Natural killer cell (primary cell): ENCODE data around the gene SCYL1. TPM values are rescaled to one million over a fixed set of nuclear protein-coding genes. Genes with fewer than 3 reads are reported as not detected.

ENCODE experiments used
- ATAC-seq, 3 donors: fragments of 150-1000 bp in 2 of 3; fragments of 200-7000 bp in 1 of 3; cut with Tn5 transposase; 1 replicate in 1 of 3; 2 replicates in 2 of 3; pipeline ENCODE4 v1.10.0; 2021; ENCODE audit warnings: mild to moderate bottlenecking in 2 of 3, moderate library complexity in 2 of 3
- DNase-seq, 2 donors: peaks; one replicate each; pipeline versions ENCODE4 v3.0.0 to v3.0.0-alpha.2; 2013 to 2021; ENCODE audit warnings: mixed read lengths in 1 of 2
- H3K27ac ChIP-seq: one replicate; pipeline ENCODE4 v1.5.1; 2013; ENCODE audit warnings: mild to moderate bottlenecking, low read length
- H3K27me3 ChIP-seq: one replicate; pipeline ENCODE4 v1.6.1; 2013; ENCODE audit warnings: low read length; ENCODE audit not compliant: control insufficient read depth, insufficient read depth
- H3K36me3 ChIP-seq: one replicate; pipeline ENCODE4 v1.6.1; 2013; ENCODE audit warnings: low read length; ENCODE audit not compliant: control insufficient read depth, insufficient read depth
- H3K4me1 ChIP-seq: one replicate; pipeline ENCODE4 v1.6.1; 2013; ENCODE audit warnings: low read length; ENCODE audit not compliant: control insufficient read depth, insufficient read depth
- H3K4me3 ChIP-seq: one replicate; pipeline ENCODE4 v1.5.1; 2013; ENCODE audit warnings: low read length
- H3K9me3 ChIP-seq: one replicate; pipeline ENCODE4 v1.6.1; 2013; ENCODE audit warnings: low read length; ENCODE audit not compliant: control insufficient read depth, insufficient read depth
- H3K27ac Mint-ChIP-seq, 2 donors: one replicate each; pipeline ENCODE4 v1.8.0; 2022; ENCODE audit warnings: mild to moderate bottlenecking in 2 of 2, mixed read lengths in 2 of 2, moderate library complexity in 1 of 2
- H3K27me3 Mint-ChIP-seq, 2 donors: one replicate each; pipeline ENCODE4 v1.8.0; 2022; ENCODE audit warnings: low read depth in 2 of 2, mixed read lengths in 2 of 2
- H3K36me3 Mint-ChIP-seq: one replicate; pipeline ENCODE4 v1.8.0; 2022; ENCODE audit warnings: mixed read lengths
- H3K4me1 Mint-ChIP-seq, 2 donors: one replicate each; pipeline ENCODE4 v1.8.0; 2022; ENCODE audit warnings: mixed read lengths in 2 of 2
- H3K4me3 Mint-ChIP-seq: one replicate; pipeline ENCODE4 v1.8.0; 2022; ENCODE audit warnings: mild to moderate bottlenecking, moderate library complexity, mixed read lengths
- H3K9me3 Mint-ChIP-seq, 2 donors: one replicate each; pipeline ENCODE4 v1.8.0; 2022; ENCODE audit warnings: mixed read lengths in 2 of 2
- CTCF ChIP-seq: fragments of 200-600 bp; IDR thresholded peaks from one replicate; pipeline ENCODE4 v1.8.0; 2022; ENCODE audit warnings: antibody characterized with exemption
- WGBS: methylation state at CpG from one replicate; pipeline ENCODE4 v1.1.7; 2013; ENCODE audit warnings: missing lambda C conversion rate; ENCODE audit not compliant: insufficient coverage; 5-methylcytosine and 5-hydroxymethylcytosine counted together
- intact Hi-C: fragments of 100-400 bp; cut with micrococcal nuclease; formaldehyde crosslinking; loops from one replicate; pipeline ENCODE4 v1.14.2; 2022
- total RNA-seq, 4 donors: library from RNA; stranded (reverse); fragments of 120-200 nt in 1 of 4; gene quantifications; one replicate each; pipeline versions ENCODE4 v1.2.3 to v1.2.4, GENCODE V29; 2013 to 2022

Gene SCYL1
- total RNA-seq, 3 donors from 2014 or later (not counting 1 experiment from before 2014, with no cell fraction given): 61.7 to 79.9 (median 71.3) TPM

GRCh38 chr11:65548395-65548794 is 23.5 kb downstream of the SCYL1 start:
- Mint-ChIP-seq H3K9me3 (no peaks in the 10 kb centered on the region), H3K4me3 (peak overlapping the region; percentile 47), H3K4me1 (peaks cover 33 to 65% of the 10 kb centered on the region in 2 donors), H3K27me3 (no peaks in the 10 kb centered on the region), H3K36me3 (no peaks in the 10 kb centered on the region), H3K27ac (peak overlapping the region in 1 of 2 donors; percentile 65)
- intact Hi-C loops: loop anchor here (10.0 kb wide), 1 partner anchor 436 kb away; no protein-coding TSS in a partner anchor
- Histone ChIP-seq H3K27ac (no peak overlapping the region), H3K36me3 (peaks cover 10% of the 10 kb centered on the region), H3K9me3 (no peaks in the 10 kb centered on the region), H3K4me1 (peaks cover 50% of the 10 kb centered on the region), H3K4me3 (no peak overlapping the region), H3K27me3 (no peaks in the 10 kb centered on the region)
- 82% methylated on average over 3 of the region's 3 CpGs for WGBS
- ATAC-seq: no peak
- TF ChIP-seq CTCF: no peak
- no peak for DNase-seq

DNA sequence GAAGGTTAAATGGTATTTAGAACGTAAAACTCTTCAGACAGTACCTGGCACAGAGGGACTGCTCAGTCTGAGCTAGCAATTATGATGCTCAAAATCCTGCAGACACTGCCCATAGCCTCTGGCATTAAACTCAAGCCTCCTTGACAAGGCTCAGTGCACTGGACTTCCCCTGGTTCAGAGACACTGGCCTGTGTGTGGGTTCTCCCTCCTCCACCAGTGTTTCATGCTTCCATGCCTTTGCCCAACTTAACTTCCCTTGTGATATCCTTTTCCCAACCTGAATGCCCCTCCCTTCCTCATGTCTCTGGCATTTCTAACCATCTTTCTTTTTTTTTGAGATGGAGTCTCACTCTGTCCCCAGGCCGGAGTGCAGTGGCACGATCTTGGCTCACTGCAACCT is 24.2 kb downstream of the SCYL1 start:
- intact Hi-C loops: loop anchor here (10.0 kb wide), 1 partner anchor 436 kb away; no protein-coding TSS in a partner anchor
- H3K4me1 Mint-ChIP-seq: peaks cover 33 to 61% of the 10 kb centered on the region in 2 donors

GRCh38 chr11:65551572-65552387 is 26.9 kb downstream of the SCYL1 start:
- intact Hi-C loops: no loop called here
- Histone ChIP-seq H3K9me3 (no peaks in the 10 kb centered on the region), H3K27me3 (no peaks in the 10 kb centered on the region), H3K27ac (no peak overlapping the region), H3K4me3 (no peak overlapping the region), H3K4me1 (peaks cover 73% of the 10 kb centered on the region), H3K36me3 (peaks cover 10% of the 10 kb centered on the region)
- H3K9me3 Mint-ChIP-seq: no peaks in the 10 kb centered on the region
- ATAC-seq (peak; percentile 44 to 64 (median 50)), DNase-seq (peak; percentile 52 to 80)
- peak; percentile 20 for TF ChIP-seq CTCF
- peak overlapping the region; percentile 60 to 64 for H3K27ac Mint-ChIP-seq
- H3K27me3 Mint-ChIP-seq: no peaks in the 10 kb centered on the region
- H3K4me1 Mint-ChIP-seq: peaks cover 46 to 63% of the 10 kb centered on the region in 2 donors
- H3K4me3 Mint-ChIP-seq: peak overlapping the region; percentile 28
- WGBS: 53% methylated on average over 17 of the region's 17 CpGs
- H3K36me3 Mint-ChIP-seq: no peaks in the 10 kb centered on the region

More for the DNA sequence above, 24.2 kb downstream of the SCYL1 start:
- Histone ChIP-seq H3K27ac (no peak overlapping the region), H3K9me3 (no peaks in the 10 kb centered on the region), H3K4me1 (peaks cover 57% of the 10 kb centered on the region), H3K36me3 (peaks cover 10% of the 10 kb centered on the region), H3K4me3 (no peak overlapping the region), H3K27me3 (no peaks in the 10 kb centered on the region)
- H3K9me3 Mint-ChIP-seq: no peaks in the 10 kb centered on the region
- DNase-seq (no peak), ATAC-seq (no peak)
- H3K36me3 Mint-ChIP-seq: no peaks in the 10 kb centered on the region
- no peak for TF ChIP-seq CTCF
- no peaks in the 10 kb centered on the region for H3K27me3 Mint-ChIP-seq
- peak overlapping the region; percentile 37 for H3K4me3 Mint-ChIP-seq
- 94% methylated on average over 3 of the region's 3 CpGs for WGBS
- peak overlapping the region in 1 of 2 donors; percentile 65 for H3K27ac Mint-ChIP-seq
